Measurements from ENCODE around the gene LMCD1.

Gene LMCD1

DNA sequence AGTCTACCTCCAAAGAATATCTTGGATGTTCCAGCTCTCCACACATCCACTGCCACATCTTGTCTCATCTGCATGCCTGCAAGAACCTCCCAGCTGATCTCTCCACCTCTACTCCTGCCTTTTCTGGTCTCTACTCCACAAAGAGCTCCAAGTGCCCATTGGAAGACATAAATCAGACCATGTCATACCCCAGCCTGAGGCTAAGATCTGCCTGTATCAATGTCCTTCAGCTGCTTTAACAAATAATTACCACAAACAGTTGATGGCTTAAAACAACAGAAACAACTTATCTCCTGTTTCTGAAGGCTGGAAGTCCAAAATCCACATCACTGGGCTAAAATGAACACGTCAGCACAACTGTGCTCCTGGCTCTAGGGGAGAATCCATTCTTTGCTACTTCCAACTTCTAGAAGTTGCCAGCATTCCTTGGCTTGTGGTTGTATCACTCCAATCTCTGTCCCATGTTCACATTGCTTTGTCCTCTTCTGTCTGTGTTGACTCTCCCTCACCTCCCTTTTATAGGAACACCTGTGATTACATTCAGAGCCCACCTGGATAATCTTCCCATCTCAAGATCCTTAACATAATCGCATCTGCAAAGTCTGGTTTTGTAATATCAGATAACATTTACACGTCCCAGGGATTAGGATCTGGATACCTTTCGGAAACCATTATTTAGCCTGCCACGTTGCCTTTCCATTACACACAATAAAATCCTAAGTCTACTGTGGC is 17.0 kb upstream of the LMCD1 start:
- DNase-seq: no peak

DNA sequence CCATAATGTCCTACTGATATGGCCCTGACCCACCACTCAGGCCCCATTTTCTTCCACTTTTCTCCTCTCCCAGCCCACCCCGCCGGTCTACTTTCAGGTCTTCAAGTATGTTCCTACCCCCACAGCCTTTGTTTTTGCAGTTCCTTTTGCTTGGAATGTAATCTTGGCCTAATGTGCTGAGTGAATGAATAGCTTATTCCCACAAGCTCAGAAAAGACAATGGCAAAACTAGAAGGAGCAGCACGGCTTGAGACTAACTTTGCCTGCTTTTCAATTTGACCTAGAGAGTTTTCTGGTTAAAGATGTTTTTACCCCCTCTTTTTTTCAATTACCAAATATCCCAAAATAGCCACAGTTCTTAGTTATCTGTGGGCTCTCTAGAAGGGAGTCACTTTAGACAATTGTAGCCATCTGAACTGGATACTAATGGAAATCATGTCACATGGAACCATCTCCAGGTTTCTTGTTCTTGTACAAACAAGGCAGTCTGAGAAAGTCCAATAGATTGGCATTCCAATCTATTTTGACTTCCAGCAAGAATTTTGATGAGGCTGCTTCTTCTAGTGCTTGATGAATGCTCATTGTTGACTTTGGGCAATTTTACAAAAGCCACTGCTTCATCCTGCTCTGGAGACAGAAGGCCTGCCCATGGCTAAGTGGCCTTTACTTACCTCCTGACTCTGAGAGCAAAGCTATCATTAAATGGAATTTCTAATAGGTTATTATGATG is 16.3 kb upstream of the LMCD1 start:
- DNase-seq: no peak

- DNase-seq: no peak
These were observed 15.7 kb upstream of the LMCD1 start for GRCh38 chr3:8485943-8486342.

DNA sequence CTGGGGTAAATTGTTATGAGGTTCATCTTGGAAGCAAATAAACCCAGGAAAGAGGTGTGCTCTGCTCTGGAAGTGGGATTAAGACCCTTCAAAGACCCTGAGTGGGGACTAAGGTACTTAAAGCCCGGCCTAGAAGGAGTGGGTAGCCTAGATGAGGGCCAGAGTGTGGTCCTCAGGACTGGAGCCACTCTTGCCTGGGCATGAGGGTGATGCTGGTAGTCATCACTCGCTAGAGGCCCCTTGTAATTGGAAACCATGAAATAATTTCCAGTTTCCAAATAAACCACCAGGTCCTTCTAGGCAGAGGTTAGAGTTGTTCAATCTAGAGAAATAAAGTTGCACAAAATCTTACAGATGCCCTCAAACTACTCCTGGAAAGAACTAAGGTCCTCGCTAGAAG is 15.2 kb upstream of the LMCD1 start:
- no peak for DNase-seq

DNA sequence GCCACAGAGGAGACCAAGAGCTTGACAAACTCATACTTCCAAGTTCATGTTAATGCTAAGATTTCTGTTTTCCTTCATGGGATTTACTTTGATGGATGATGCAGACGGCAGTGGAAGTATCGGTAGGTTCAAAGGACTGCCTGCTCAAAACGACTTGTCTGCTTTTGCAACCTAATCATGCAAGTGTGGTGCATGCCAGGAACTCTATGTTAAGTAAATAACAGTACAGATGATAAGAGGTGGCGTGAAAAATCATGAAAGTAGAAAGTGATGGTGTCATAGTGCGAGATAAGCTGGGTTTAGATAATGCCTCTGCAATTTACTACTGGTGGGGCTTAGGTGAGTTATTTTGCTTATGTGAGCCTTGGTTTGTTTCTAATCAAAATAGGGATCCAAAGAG is 14.7 kb upstream of the LMCD1 start:
- no peak for DNase-seq

GRCh38 chr3:8488411-8488810 is 13.2 kb upstream of the LMCD1 start:
- DNase-seq: no peak

GRCh38 chr3:8488877-8489276 is 12.7 kb upstream of the LMCD1 start:
- no peak for DNase-seq

DNA sequence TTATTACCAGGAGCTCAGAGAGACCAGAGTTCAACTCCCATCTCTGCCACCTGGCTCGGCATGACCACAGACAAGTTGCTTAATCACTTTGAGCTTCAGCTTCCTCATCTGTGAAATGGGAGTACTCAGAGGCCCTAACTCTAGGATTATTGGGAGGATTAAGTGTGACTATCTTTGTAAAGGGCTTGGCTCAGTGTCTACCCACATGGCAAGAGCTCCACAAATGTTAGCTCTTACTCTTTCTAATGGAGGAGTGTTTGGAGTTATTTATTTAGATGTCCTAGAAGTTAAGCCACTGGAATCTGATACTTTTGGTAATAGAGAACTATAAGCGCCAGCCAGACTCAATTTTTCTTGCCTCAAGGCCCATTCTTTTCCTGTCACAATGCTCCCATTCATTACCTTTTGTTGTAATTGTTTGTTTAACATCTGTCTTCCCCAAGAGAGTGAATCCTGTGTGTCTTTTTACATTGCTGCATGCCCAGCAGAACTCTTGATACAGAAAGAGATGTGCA is 12.3 kb upstream of the LMCD1 start:
- no peak for DNase-seq

GRCh38 chr3:8490079-8490552 is 11.5 kb upstream of the LMCD1 start:
- peak; percentile 51 for DNase-seq

GRCh38 chr3:8491271-8492144 is 10.1 kb upstream of the LMCD1 start:
- no peak for DNase-seq

DNA sequence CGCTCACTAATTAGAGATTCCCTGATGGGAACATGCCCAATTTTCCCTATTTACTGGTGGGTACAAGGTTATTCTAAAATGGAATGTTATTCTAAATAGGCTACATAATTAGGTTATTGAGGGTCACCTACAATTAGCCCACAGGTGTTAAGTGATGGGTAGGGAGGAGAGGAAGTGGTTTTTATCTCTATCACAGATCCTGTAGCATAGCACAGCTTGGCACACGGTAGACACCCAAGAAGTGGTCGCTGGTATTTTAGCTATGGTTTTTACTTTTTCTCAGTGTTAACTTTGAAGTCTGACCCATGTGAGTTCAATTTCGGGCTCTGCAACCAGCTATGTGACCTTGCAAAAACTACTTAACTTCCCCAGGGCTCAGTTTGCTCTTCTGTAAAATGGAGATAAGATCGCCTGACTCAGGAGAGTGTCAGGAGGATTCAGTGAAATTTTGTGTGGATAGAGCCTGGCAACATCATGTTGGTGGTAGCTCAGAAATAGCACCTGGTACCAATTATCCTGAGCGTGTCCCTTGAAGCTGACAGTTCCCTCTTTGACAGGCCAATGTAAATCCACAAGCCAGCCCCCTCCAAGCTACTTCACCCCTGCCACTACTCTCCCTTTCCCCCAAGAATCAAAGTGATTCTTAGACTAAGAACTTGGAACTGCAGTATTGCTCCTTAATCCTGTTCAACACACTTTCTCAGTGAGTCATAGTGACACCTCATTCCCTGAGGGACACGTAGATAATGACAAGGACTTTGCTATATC is 8.7 kb upstream of the LMCD1 start:
- DNase-seq: no peak

DNA sequence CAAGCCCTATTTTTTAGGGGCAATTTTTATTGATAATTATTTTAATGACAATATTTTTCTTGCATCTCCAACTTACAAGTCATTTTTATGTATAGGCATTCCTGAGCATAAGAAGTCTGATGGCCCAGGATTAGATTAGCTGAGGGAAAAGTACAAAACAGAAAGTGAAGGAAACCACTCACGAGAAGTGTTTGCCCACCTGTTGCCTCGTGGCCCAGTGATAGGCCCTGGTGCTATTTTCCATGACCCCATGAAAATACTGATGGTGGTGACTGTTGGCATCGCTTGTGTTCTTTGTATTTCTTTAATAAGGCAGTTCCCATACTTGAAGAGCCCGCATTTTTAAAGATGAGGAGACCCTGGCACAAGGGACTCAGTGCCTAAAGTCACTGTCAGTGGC is 7.9 kb upstream of the LMCD1 start:
- no peak for DNase-seq

DNA sequence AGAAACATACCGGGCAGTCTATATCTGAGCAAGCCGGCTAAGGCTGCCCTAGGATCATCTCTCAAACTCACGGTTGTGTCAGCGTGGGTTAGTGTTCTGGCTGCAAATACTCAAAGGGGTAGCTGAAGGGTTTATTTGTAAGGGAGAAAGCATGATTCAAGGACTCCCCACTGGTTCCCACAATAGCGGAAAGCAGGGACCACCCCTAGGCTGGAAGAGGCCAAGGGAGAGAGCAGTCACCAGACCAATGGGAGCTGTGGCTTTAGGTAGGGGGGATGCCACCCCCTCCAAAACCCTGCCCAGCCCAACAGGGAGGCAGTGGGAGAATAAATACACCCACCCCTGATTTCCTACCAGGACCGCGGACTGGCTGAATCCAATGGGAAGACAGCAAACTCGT is 7.3 kb upstream of the LMCD1 start:
- DNase-seq: no peak

- DNase-seq: no peak
These were observed 4.0 kb upstream of the LMCD1 start for GRCh38 chr3:8497582-8497981.

GRCh38 chr3:8499181-8499611 is 2.4 kb upstream of the LMCD1 start:
- peak; percentile 63 for DNase-seq

DNA sequence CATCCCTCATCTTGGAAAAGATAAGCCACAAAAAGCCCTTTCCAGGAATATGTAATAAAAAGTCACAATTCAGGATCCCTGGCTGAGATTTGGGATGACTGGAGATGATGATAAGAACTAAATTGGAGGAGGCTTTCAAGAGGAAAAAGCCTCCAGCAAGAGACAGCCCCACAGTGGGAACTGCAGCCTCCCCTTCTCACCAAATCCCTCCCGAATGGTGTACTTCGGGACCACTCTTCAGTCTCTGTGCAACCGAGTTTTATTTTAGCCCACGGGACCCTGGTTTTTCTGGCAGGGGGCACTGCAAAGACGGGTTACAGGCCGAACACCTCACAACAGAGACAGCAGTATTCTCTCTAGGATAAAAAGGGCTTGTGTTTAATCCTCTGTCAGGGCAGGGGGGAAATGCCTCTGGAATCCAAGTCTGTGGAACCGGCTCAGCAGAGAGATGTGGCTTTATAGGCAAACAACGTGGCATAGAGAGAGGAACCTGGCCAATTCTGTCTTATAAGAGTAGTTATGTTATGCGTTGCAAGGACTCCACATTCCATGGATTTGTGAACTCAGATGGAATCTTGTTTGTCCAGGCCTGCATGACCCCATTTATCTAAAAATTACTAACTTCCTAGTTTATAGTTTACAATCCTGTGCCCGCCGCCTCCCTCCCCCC is 1.2 kb upstream of the LMCD1 start:
- peak; percentile 75 for DNase-seq

GRCh38 chr3:8500989-8501370 is 643 bp upstream of the LMCD1 start:
- DNase-seq: no peak

DNA sequence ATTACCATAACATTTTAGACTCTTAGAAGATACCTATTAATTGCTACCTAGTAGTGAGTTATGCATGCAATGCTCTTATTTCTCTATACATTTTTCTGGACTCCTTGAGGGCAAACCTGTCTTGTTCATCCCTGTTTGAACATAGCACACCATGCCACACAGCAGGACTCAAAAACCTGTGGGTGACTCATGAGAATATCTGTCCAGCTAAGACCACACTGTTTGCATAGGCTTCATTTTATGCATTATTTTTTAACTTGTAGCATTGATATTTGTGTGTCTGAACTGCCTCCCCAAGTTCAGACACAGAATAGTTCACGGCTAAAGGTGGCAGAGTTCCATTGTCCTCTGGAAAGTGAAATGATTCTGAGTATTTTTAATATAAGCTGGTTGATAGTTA is 1.8 kb downstream of the LMCD1 start:
- no peak for DNase-seq

DNA sequence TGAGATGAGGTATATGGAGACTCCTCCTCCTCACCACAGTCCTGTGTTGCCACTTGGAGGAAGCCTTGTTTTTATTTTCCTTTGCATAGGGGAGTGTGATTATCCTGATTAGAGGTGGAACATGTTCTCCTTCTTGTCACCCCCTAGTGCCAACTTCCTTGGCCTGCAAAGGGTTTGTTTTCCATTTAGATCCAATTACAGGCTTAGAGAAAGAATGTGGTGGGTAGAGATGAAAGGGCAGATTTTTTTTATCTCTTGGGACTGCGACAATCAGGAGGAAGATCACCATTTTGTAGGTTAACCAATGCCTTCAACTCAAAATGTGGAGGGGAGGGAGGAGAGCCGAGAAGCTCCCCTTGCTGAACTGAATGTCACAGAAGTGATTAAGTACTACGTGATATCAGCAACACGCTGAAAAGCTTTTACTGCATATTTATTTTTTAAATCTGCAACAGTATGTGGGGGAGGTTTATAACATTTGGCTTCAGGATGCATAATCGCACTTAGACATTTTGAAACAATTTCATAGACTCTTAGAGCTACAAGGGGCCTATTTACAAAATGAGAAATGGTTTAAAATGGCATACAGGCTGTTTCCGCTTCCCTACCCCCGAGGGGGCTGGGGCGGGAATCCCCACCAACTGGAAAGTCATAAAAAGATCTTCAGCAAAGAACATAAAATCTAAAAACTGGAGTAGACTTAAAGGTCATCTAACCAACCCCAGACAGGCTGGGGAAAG is 2.4 kb downstream of the LMCD1 start:
- no peak for DNase-seq

DNA sequence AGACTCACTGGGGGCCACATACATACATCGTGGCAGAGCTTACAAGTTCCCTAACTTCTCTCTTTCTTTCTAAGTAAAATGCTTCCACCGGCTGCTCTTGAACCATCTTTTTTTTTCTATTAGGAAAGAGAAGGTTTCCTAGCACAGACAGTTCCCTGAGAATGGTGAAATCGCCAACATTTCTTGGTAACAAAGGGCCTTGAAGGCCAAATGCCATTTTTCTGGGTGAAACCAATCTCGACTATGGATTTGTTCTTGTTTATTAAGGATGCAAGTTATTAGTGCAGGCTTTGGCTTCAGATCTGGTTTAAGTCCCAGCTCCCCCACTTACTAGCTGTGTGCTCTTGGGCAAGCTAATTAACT is 3.0 kb downstream of the LMCD1 start:
- no peak for DNase-seq

DNA sequence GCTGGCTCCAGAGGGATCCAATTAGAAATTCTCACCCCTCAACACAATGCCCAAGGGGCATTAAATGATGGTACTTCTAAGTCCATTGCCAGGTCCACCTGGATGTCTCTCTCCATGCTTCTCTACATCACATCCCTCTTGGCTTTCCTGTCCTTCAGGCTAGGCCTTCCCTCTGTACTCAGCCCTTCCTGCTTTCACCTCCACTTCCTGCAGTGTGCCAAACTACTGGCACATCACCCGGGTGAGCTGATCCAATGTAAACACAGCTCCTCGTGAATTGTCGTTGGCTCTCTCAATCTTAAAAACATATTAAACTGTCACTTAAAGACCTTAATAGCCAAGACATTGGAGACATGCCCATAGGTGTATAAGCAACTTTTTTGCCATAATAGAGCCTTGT is 4.0 kb downstream of the LMCD1 start:
- DNase-seq: no peak
